ENCODE measurements around the gene EIF2B5. TPM values are rescaled to one million over a fixed set of nuclear protein-coding genes. Genes with fewer than 3 reads are reported as not detected.

EIF2B5 gene
- polyA plus RNA-seq, 12 donors: 32.5 to 47.9 (median 36.3) TPM; not detected in 1

GRCh38 chr3:184169896-184170875, 35.0 kb downstream of the EIF2B5 start:
- no peak for DNase-seq

- no peak for DNase-seq
Observed at GRCh38 chr3:184171562-184171961, 36.4 kb downstream of the EIF2B5 start.

DNA sequence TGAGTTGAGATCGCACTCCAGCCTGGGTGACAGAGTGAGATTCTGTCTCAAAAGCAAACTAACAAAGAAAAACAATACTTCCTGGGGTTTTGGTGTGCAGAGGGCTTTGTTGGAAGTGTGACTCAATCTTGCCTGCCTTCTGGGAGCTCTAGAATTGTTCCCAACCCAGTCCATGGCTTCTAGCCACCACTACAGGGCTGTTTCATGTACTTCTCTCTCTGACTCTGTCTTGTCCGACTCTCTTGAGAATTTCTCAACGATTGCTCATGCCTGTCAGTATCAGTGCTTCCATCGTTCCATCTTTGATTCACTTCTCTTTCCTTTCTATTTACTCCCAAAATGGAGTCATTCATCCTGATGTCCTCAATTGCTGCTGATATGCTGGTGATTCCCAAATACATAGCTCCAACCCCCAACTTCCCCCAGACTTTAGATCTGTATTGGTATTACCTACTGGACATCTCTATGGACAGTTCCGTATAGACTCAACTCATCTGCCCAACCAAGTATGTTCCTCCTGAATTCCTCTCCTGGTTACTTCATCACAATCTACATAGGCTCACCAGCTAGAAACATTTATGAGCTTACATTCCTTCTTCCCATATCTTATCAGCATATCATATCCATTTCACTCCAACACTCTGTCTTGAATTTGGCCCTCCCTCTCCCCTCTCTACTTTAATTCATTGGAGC, 37.7 kb downstream of the EIF2B5 start:
- DNase-seq: no peak

- DNase-seq: no peak
Observed at GRCh38 chr3:184173374-184173722, 38.2 kb downstream of the EIF2B5 start.

- no peak for DNase-seq
Observed at GRCh38 chr3:184174284-184174645, 39.1 kb downstream of the EIF2B5 start.

GRCh38 chr3:184174646-184175492, 39.7 kb downstream of the EIF2B5 start, which contains the start of gene AP2M1:
Gene AP2M1, plus strand, starts transcription at chr3:184174855. Its CDS starts 2,139 bp downstream, at chr3:184176994.
- peak; percentile 98 for DNase-seq

DNA sequence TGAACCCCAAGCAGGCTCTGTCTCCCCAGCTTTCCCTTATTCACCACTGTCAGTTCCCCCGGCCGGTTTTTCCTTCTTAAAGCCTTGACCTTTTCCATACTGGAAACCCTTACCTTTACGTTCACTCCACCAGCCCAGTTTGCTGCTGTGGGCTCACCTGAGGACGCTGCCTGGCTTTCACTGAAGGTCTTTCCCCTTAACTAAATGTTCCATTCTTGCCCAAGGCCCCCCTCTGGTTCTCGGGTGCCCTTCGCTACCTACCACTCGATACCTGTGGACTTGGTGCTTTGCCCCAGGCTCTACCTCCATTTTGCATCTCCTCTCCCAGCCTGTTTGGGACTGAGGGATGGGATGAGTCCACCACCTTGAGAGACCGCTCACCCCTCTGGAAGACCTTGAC, 40.3 kb downstream of the EIF2B5 start:
- DNase-seq: no peak

DNA sequence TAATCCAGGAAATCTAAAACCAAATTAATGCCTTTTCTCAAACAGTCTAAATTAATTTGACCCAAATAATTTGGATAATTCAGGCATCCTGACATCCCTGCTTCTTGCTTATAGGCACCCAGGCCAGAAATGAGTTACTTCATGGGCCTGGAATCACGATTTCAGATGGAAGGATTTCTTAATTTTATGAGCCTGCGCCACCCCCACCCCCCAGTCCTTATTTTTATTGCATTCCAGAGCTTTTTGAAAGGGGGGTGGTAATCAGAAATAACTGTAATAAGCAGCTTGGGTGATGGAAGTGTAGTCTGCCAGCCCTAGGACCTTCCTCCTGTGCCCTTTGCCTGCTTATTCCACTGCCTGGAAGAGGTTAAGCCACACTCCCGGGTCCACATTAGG, 40.8 kb downstream of the EIF2B5 start:
- no peak for DNase-seq

- peak; percentile 59 for DNase-seq
Observed at GRCh38 chr3:184176377-184177330, 41.5 kb downstream of the EIF2B5 start.

DNA sequence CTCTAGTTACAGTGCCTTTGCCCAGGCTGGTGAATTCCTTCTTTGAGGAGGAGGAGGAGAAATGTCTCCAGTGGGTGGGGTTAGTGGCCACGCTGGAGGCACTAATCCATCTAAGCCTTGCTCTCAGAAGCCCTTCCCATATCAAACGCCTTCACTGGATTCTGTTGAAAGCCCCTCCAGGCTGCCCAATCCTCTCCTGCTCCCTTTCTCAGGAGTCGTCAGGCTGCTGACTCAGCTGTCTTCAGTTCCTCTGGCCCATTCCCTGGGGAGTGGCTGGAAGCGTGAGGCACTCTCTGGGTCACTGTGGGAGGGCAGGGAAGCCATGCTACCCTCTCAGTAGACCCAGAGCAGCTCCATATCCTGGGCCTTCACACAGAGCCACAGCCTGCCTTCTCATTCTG, 42.2 kb downstream of the EIF2B5 start:
- no peak for DNase-seq

DNA sequence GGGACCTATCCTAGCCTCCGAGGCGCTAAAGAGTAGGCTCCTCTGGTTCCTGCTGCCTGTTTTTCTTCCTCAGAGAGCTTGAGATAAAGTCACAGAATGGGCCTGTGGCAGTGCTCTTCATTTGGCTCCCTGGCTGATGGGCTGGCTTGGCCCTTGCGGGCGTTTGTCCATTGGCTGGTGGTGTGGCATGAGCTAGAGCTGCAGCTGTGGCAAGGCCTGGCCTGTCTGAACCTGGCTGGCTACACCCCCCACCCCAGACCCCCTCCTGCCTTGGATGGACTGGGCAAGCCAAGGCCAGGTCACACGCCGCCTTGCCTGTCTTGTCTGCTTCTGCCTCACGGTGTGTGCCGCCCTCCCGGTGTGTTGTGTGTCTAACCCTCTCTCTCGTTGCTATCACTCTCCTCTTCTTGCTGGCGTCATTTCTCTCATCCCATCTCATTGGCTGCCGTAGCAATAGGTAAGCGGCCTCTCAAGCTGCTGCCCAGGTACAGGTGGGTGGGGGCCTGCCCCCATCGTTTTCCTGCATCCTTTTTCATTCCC, 42.7 kb downstream of the EIF2B5 start:
- DNase-seq: no peak

DNA sequence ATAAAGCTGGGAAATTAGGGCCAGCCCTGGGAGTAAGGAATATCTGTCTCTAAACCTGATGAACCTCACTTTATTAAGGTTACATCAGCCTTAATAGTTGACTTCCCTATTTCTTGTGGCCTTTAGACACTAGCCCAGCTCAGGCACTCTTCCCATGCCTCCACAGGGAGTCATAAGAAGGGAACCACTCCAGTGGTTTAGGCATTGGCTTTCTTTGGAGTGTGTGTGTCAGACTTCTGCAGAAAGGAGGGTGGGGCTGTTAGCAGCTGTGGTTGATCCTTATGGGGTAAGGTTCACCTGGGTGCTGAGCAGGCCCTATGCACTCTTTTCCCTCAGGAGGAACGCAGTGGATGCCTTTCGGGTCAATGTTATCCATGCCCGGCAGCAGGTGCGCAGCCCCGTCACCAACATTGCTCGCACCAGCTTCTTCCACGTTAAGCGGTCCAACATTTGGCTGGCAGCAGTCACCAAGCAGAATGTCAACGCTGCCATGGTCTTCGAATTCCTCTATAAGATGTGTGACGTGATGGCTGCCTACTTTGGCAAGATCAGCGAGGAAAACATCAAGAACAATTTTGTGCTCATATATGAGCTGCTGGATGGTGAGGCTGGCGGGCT, 43.5 kb downstream of the EIF2B5 start:
- no peak for DNase-seq

- no peak for DNase-seq
Observed at GRCh38 chr3:184180165-184180564, 45.0 kb downstream of the EIF2B5 start.

DNA sequence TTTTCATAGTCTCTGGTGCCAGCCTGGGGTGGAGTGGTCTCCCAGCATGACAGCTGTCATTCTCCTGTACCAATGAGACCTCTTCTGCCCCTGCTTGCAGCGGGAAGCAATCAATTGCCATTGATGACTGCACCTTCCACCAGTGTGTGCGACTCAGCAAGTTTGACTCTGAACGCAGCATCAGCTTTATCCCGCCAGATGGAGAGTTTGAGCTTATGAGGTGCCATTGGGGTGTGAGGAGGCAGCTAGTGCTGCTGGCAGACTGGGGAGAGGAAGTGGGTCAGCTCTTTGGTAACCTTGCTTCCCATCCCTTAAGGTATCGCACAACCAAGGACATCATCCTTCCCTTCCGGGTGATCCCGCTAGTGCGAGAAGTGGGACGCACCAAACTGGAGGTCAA, 46.4 kb downstream of the EIF2B5 start:
- DNase-seq: no peak

DNA sequence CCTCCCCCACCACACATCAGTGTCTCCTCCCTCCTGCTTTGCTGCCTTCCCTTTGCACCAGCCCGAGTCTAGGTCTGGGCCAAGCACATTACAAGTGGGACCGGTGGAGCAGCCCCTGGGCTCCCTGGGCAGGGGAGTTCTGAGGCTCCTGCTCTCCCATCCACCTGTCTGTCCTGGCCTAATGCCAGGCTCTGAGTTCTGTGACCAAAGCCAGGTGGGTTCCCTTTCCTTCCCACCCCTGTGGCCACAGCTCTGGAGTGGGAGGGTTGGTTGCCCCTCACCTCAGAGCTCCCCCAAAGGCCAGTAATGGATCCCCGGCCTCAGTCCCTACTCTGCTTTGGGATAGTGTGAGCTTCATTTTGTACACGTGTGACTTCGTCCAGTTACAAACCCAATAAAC, 48.5 kb downstream of the EIF2B5 start:
- no peak for DNase-seq

DNA sequence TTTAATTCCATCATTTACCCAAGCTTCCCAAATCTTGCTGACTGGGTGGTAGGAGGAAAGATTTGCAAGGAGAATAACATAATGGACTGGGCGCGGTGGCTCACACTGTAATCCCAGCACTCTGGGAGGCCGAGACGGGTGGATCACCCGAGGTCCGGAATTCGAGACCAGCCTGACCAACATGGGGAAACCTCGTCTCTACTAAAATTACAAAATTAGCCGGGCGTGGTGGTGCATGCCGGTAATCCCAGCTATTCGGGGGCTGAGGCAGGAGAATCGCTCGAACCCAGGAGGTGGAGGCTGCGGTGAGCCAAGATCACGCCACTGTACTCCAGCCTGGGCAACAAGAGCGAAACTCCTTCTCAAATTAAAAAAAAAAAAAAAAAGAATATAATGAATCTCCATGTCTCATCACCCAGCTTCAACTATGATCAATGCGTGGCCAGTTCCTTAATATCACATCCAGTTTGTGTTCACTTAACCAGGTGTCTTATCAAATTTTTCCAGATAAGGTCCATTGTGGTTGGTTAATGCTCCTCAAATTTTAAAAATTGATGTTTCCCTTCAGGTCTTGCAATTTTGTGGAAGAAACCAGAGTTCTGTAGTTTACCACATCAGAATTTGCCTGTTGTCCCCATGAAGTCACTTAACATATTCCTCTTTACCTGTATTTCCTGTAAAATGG, 49.5 kb downstream of the EIF2B5 start:
- no peak for DNase-seq

- DNase-seq: peak; percentile 100
Observed at GRCh38 chr3:184185461-184186183, 50.5 kb downstream of the EIF2B5 start.

DNA sequence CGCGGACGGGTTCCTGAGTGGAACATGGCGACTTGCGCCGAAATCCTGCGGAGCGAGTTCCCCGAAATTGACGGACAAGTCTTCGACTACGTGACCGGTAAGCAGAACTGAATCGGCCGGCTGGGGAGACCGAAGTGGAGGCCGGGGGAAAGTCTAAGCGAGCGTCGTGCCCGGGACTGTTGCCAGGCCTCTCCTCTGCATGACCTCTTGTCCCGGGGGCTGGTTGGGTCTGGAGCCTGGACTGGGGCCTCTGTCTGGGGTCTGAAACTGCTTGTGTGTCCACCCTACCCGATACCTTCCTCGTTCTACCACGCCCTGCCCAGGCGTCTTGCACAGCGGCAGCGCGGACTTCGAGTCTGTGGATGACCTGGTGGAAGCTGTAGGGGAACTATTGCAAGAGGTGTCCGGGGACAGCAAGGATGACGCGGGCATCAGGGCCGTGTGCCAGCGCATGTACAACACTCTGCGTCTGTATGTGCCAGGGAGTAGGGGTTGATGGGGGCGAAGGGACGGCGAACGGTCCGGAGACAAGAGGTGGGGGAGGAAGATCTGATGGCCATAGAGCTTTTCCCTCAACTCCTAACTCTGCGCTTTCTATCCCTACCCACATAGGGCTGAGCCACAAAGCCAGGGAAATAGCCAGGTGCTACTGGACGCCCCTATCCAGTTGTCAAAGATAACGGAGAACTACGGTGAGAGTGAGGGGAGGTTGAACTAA, 51.2 kb downstream of the EIF2B5 start, which contains the start of gene ABCF3:
Gene ABCF3, plus strand, starts transcription at position 16 of the 718 bp plus-strand sequence. Its CDS starts 9 bp downstream, at position 25.
- DNase-seq: no peak

All from muscle of arm (tissue), 12 donors.